DOHH2 (cell line): Measurements from ENCODE around the gene KRT5.

Source experiments
- H3F3A ChIP-seq: fragments of 200-600 bp; sonication (generic), shearing (Covaris generic); 2 replicates; pipeline ENCODE4 v1.6.0; 2016; ENCODE audit warnings: antibody characterized with exemption, mild to moderate bottlenecking; ENCODE audit not compliant: control insufficient read depth, insufficient read depth
- H3K27ac ChIP-seq: fragments of 200-600 bp; sonication (generic); 2 replicates; pipeline ENCODE4 v1.5.1; 2014; ENCODE audit warnings: low read depth, mild to moderate bottlenecking, low read length, moderate library complexity
- H3K27me3 ChIP-seq: fragments of 200-600 bp; sonication (generic); 2 replicates; pipeline ENCODE4 v1.6.1; 2014; ENCODE audit warnings: mild to moderate bottlenecking, low read length, mixed read lengths; ENCODE audit not compliant: control insufficient read depth
- H3K36me3 ChIP-seq: fragments of 200-600 bp; sonication (generic); 2 replicates; pipeline ENCODE4 v1.6.1; 2014; ENCODE audit warnings: mild to moderate bottlenecking, low read length, moderate library complexity, mixed read lengths; ENCODE audit not compliant: control insufficient read depth
- H3K4me1 ChIP-seq: fragments of 200-600 bp; sonication (generic); 2 replicates; pipeline ENCODE4 v1.6.1; 2014; ENCODE audit warnings: mild to moderate bottlenecking, low read length, mixed read lengths; ENCODE audit not compliant: control insufficient read depth
- H3K4me2 ChIP-seq: fragments of 200-600 bp; sonication (generic); 2 replicates; pipeline ENCODE4 v1.6.0; 2014; ENCODE audit warnings: mild to moderate bottlenecking, low read length, moderate library complexity
- H3K4me3 ChIP-seq: fragments of 200-600 bp; sonication (generic); 2 replicates; pipeline ENCODE4 v1.5.1; 2014; ENCODE audit warnings: mild to moderate bottlenecking, low read length, mixed read lengths
- H3K79me2 ChIP-seq: fragments of 200-600 bp; sonication (generic); 2 replicates; pipeline ENCODE4 v1.6.1; 2014; ENCODE audit warnings: mild to moderate bottlenecking, low read length, mixed read lengths; ENCODE audit not compliant: control insufficient read depth
- H3K9me2 ChIP-seq: fragments of 200-600 bp; sonication (generic); replicated peaks from 2 replicates; pipeline ENCODE4 v1.6.1; 2014; ENCODE audit warnings: mild to moderate bottlenecking, low read length, mixed read lengths; ENCODE audit not compliant: control insufficient read depth
- H3K9me3 ChIP-seq: fragments of 200-600 bp; sonication (generic); 2 replicates; pipeline ENCODE4 v1.6.1; 2014; ENCODE audit warnings: antibody characterized with exemption, low read length, mixed read lengths; ENCODE audit not compliant: control insufficient read depth, insufficient read depth
- H4K20me1 ChIP-seq: fragments of 200-600 bp; sonication (generic); 2 replicates; pipeline ENCODE4 v1.6.0; 2014; ENCODE audit warnings: low read depth, mild to moderate bottlenecking, antibody characterized with exemption, low read length, moderate library complexity; ENCODE audit not compliant: control insufficient read depth, insufficient read depth
- EZH2phosphoT487 ChIP-seq: fragments of 200-600 bp; sonication (generic); IDR thresholded peaks from 2 replicates; pipeline ENCODE4 v1.6.1; 2017; ENCODE audit warnings: borderline replicate concordance, mild to moderate bottlenecking, antibody characterized with exemption, low read length, moderate library complexity, mixed read lengths
- TF ChIP-seq, protein P1 (sequence below): fragments of 200-600 bp; sonication (generic); IDR thresholded peaks from one replicate; pipeline ENCODE4 v1.5.1; 2014; ENCODE audit warnings: antibody characterized with exemption, mild to moderate bottlenecking, low read depth, low read length; ENCODE audit not compliant: poor library complexity, severe bottlenecking

The KRT5 gene

DNA sequence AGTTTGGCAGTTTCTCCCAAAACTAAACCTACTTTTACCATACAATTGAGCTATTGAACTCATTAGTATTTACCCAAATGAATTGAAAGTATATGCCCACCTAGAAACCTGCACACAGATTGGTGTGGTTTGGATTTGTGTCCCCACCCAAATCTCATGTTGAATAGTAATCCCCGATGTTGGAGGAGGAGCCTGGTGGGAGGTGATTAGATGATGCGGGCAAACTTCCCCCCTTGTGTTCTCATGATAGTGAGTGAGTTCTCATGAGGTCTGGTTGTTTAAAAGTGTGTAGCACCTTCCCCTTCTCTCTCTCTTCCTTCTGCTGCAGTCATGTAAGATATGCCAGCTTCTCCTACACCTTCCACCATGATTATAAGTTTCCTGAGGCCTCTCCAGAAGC, 42.5 kb downstream of the KRT5 start:
- H4K20me1 ChIP-seq: no peaks in the 10 kb centered on the region
- no peak overlapping the region for H3K4me2 ChIP-seq
- no peaks in the 10 kb centered on the region for H3K36me3 ChIP-seq
- H3K9me2 ChIP-seq: no peaks in the 10 kb centered on the region
- no peaks in the 10 kb centered on the region for H3K27me3 ChIP-seq
- no peaks in the 10 kb centered on the region for H3F3A ChIP-seq
- H3K4me1 ChIP-seq: no peaks in the 10 kb centered on the region
- no peaks in the 10 kb centered on the region for H3K9me3 ChIP-seq
- TF ChIP-seq, protein P1, sequence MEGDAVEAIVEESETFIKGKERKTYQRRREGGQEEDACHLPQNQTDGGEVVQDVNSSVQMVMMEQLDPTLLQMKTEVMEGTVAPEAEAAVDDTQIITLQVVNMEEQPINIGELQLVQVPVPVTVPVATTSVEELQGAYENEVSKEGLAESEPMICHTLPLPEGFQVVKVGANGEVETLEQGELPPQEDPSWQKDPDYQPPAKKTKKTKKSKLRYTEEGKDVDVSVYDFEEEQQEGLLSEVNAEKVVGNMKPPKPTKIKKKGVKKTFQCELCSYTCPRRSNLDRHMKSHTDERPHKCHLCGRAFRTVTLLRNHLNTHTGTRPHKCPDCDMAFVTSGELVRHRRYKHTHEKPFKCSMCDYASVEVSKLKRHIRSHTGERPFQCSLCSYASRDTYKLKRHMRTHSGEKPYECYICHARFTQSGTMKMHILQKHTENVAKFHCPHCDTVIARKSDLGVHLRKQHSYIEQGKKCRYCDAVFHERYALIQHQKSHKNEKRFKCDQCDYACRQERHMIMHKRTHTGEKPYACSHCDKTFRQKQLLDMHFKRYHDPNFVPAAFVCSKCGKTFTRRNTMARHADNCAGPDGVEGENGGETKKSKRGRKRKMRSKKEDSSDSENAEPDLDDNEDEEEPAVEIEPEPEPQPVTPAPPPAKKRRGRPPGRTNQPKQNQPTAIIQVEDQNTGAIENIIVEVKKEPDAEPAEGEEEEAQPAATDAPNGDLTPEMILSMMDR: no peak
- TF ChIP-seq EZH2phosphoT487: no peak
- H3K27ac ChIP-seq: no peak overlapping the region
- H3K79me2 ChIP-seq: no peaks in the 10 kb centered on the region
- no peak overlapping the region for H3K4me3 ChIP-seq

DNA sequence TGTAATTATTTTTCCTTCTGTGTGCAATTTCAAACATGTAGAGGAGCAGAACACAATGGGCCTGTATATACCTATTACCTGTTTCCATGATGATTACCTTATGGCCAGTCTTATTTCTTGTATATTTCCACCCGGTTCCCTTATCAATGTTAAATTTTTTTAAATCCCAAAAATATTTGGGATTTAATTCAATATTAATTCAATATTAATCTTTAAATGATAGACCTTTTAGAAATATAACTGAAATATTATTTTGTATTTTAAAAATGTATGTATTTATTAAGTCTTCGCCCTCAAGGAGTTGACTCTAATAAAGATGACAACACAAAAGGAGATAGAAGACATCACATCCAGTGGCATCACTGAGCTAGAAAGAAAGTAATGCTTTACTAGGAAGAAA, 46.0 kb downstream of the KRT5 start:
- no peak for TF ChIP-seq EZH2phosphoT487
- TF ChIP-seq, protein P1: no peak

DNA sequence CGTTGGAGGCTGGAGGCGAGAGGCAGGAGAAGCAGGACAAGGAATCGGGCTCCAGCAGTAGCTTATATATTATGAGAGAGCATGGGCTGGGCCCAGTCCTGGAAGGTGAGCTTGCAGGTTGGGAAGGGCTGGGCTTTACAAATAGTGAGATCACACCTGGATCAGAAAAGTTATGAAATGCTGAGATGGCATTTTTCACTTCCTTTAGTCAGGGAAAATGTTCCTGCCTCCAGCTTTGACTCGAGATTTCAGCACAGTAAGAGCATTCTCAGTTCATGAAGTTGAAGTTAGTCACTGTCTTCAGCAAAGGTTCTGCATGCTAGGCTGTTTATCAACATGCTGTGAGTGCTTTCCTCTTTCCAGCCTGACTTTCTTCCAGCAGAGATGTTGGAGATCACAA, 46.4 kb downstream of the KRT5 start, which contains the start of gene KRT6C:
TSS of gene KRT6C (minus strand) at position 38 of the 400 bp plus-strand sequence. CDS start 68 bp downstream, outside the sequence.
- Histone ChIP-seq H3K4me1 (no peaks in the 10 kb centered on the region), H3K4me2 (no peak within 1 kb of the TSS), H4K20me1 (no peaks in the 10 kb centered on the region), H3K27ac (no peak within 1 kb of the TSS), H3K4me3 (no peak within 1 kb of the TSS), H3K27me3 (no peaks in the 10 kb centered on the region), H3F3A (no peaks in the 10 kb centered on the region), H3K9me3 (no peaks in the 10 kb centered on the region), H3K36me3 (no peaks in the 10 kb centered on the region), H3K9me2 (no peaks in the 10 kb centered on the region), H3K79me2 (no peaks in the 10 kb centered on the region)
- no peak for TF ChIP-seq EZH2phosphoT487
- TF ChIP-seq, protein P1: no peak

More for the DNA sequence above, 46.0 kb downstream of the KRT5 start:
- Histone ChIP-seq H3K4me1 (no peaks in the 10 kb centered on the region), H3K79me2 (no peaks in the 10 kb centered on the region), H3K27ac (no peak overlapping the region), H3K36me3 (no peaks in the 10 kb centered on the region), H3K4me2 (no peak overlapping the region), H3F3A (no peaks in the 10 kb centered on the region), H3K9me3 (no peaks in the 10 kb centered on the region), H3K9me2 (no peaks in the 10 kb centered on the region), H3K4me3 (no peak overlapping the region), H4K20me1 (no peaks in the 10 kb centered on the region), H3K27me3 (no peaks in the 10 kb centered on the region)

DNA sequence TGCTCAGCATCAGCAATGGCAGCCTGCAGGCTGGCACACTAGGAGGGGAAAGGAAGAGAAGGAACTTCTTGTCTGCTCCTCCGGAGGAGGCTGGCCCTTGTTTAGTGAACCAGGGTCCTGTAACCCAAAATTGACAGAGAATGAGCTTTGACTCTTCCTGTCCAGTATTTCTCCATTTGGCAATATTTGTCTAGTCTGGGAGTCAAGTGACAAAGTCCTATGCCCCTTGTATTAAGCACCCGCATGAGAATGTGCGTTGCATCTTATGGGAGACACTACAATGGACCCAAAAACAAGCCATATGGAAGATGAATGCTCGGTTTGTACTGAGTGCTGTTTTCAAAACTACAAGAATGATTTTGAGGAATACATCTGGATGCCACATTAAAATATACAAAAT, 50.3 kb downstream of the KRT5 start:
- Histone ChIP-seq H3K4me2 (no peak overlapping the region), H3K9me3 (no peaks in the 10 kb centered on the region), H3K27ac (no peak overlapping the region), H3K4me3 (no peak overlapping the region), H3F3A (no peaks in the 10 kb centered on the region), H4K20me1 (no peaks in the 10 kb centered on the region), H3K79me2 (no peaks in the 10 kb centered on the region), H3K9me2 (no peaks in the 10 kb centered on the region), H3K4me1 (no peaks in the 10 kb centered on the region), H3K27me3 (no peaks in the 10 kb centered on the region; the same call in 1 of the 2 replicates), H3K36me3 (no peaks in the 10 kb centered on the region)
- TF ChIP-seq, protein P1: no peak
- no peak for TF ChIP-seq EZH2phosphoT487
